Measurements from ENCODE around the gene GNAZ. TPM values are rescaled to one million over a fixed set of nuclear protein-coding genes. Genes with fewer than 3 reads are reported as not detected.

Gene GNAZ
- total and polyA plus RNA-seq, 2 of the 8 experiments (the other 6 are each of a cell fraction or from before 2014, with no cell fraction given): 6.6 to 9.6 TPM

GRCh38 chr22:23058063-23058462, 12.3 kb upstream of the GNAZ start:
- ChIA-PET CTCF (ENCODE audit: partially characterized antibody) (interaction anchor here (0.7 to 0.8 kb wide), 2 partner anchors 98 to 99 kb away, joined by 3 read pairs; no protein-coding TSS in a partner anchor), POLR2A (ENCODE audit: partially characterized antibody) (no interaction called here)
- Histone ChIP-seq H4K5ac (ENCODE audit: insufficient read length, low read depth, low read length) (no peak overlapping the region), H3K56ac (replicated peaks; ENCODE audit: insufficient read length, low read depth, low read length) (no peak overlapping the region), H3K4me3 (ENCODE audit: extremely low read depth in 1 of 4, insufficient read depth in 2 of 4, low read depth in 3 of 4, low read length in 4 of 4) (no peak overlapping the region), H3K27ac (ENCODE audit: low read depth, low read length) (no peak overlapping the region), H2BK12ac (ENCODE audit: low read depth, low read length) (no peak overlapping the region), H3K4me1 (replicated peaks in 1 of 4; ENCODE audit: control insufficient read depth in 3 of 4, insufficient read depth in 4 of 4, low read length in 3 of 4) (no peaks in the 10 kb centered on the region), H3K79me2 (ENCODE audit: control insufficient read depth in 1 of 2, insufficient read depth in 2 of 2, low read length in 2 of 2) (no peaks in the 10 kb centered on the region), H3K79me1 (ENCODE audit: low read depth, low read length) (no peaks in the 10 kb centered on the region), H2BK20ac (ENCODE audit: low read length) (no peak overlapping the region), H3K9ac (replicated peaks in 1 of 4; ENCODE audit: extremely low read depth in 1 of 4, low read depth in 3 of 4, low read length in 3 of 4) (no peak overlapping the region), H2AFZ (ENCODE audit: low read length) (no peak overlapping the region), H4K91ac (replicated peaks; ENCODE audit: insufficient read length, low read length) (no peak overlapping the region), H3K18ac (ENCODE audit: extremely low read depth, low read length) (no peak overlapping the region), H3K4ac (replicated peaks; ENCODE audit: insufficient read length, low read depth, low read length) (no peak overlapping the region), H3K4me2 (ENCODE audit: insufficient read depth in 1 of 2, low read depth in 2 of 2, low read length in 2 of 2) (no peak overlapping the region), H3K14ac (ENCODE audit: insufficient read length) (no peak overlapping the region), H3K23me2 (ENCODE audit: low read depth, low read length) (no peaks in the 10 kb centered on the region), H3K9me3 (ENCODE audit: insufficient read depth in 2 of 2, low read depth in 1 of 2, low read length in 1 of 2) (no peaks in the 10 kb centered on the region), H4K20me1 (replicated peaks in 1 of 2; ENCODE audit: control insufficient read depth in 1 of 2, insufficient read depth in 2 of 2, low read length in 2 of 2) (no peaks in the 10 kb centered on the region), H4K8ac (ENCODE audit: extremely low read depth, insufficient read depth, low read length) (no peak overlapping the region), H2BK15ac (ENCODE audit: low read length) (no peak overlapping the region), H3K36me3 (ENCODE audit: control insufficient read depth in 2 of 4, insufficient read depth in 4 of 4, low read length in 3 of 4) (no peaks in the 10 kb centered on the region), H3K27me3 (replicated peaks in 1 of 4; ENCODE audit: control insufficient read depth in 3 of 4, extremely low read depth in 1 of 4, insufficient read depth in 3 of 4, low read length in 3 of 4) (peaks cover 0 to 7% (median 4%) of the 10 kb centered on the region in 4 experiments; a peak in 4 of 7 replicates), H2BK5ac (ENCODE audit: low read depth, low read length) (no peak overlapping the region), H2BK120ac (replicated peaks; ENCODE audit: low read depth, low read length) (no peak overlapping the region), H2AK5ac (ENCODE audit: low read depth, low read length) (no peak overlapping the region), H3K23ac (ENCODE audit: insufficient read length) (no peak overlapping the region)
- peak in 1 of 2 experiments; percentile 41 for DNase-seq (ENCODE audit: low read depth in 1 of 2, low spot score in 2 of 2)
- TF ChIP-seq CTCF (IDR thresholded peaks at IDR 0.05; ENCODE audit: control extremely low read depth in 1 of 3, insufficient read depth in 1 of 3, low read depth in 1 of 3, low read length in 3 of 3) (peak in 1 of 3 experiments; percentile 14; a peak in 1 of 4 replicates), ASH2L (IDR thresholded peaks at IDR 0.05; ENCODE audit: low read length) (no peak), RAD21 (IDR thresholded peaks at IDR 0.05 in 1 of 2, conservative IDR thresholded peaks at IDR 0.05 in 1 of 2; ENCODE audit: low read depth in 2 of 2, low read length in 2 of 2) (peak in 1 of 2 experiments; percentile 35; a peak in 3 of 4 replicates)
- 67% methylated on average over 2 of the region's 2 CpGs; no CpG with 5 or more reads in 1 of the 2 experiments for WGBS, 2 experiments (ENCODE audit: extremely low coverage in 1 of 2, insufficient coverage in 1 of 2, insufficient read length in 1 of 2, insufficient replicate concordance in 2 of 2, low coverage in 1 of 2, low lambda C conversion rate in 2 of 2, missing lambda C conversion rate in 1 of 2)
- FAIRE-seq: no peak
